Erythroblast (primary cell): Measurements from ENCODE around the gene ATRNL1.
"Not testable (repeated sequence)": the region's sequence is repeated elsewhere in the genome, so short reads cannot be mapped to it uniquely, and the experiment has no call there.

Experiments
- GATA1 ChIP-seq: IDR thresholded peaks from 2 replicates; pipeline ENCODE4 v1.6.1; 2011; ENCODE audit warnings: low read depth, mild to moderate bottlenecking, control low read depth, low read length, moderate library complexity
- POLR2A ChIP-seq: IDR thresholded peaks from 2 replicates; pipeline ENCODE4 v1.6.1; 2011; ENCODE audit warnings: mild to moderate bottlenecking, low read length

DNA sequence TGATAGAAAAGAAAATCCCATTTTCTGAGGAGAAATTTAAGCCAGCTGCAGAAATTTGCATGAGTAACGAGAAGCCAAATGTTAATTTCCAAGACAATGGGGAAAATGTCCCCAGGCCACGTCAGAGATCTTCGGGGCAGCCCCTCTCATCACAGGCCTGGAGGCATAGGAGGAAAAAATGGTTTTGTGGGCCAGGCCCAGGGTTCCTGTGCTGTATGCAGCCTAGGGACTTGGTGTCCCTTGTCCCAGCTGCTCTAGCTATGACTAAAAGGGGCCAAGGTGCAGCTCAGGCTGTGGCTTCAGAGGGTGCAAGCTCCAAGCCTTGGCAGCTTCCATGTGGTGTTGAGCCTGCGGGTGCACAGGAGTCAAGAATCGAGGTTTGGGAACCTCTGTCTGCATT is 12.2 kb downstream of the ATRNL1 start:
- TF ChIP-seq POLR2A, GATA1: not testable (repeated sequence)
